GM12892 (cell line): Measurements from ENCODE around the gene MTSS2.

Source experiments
- POLR2A ChIP-seq: IDR thresholded peaks from 2 replicates; pipeline ENCODE4 v1.6.1; 2011; ENCODE audit warnings: low read depth, low read length, control low read depth
- POLR2AphosphoS5 ChIP-seq: IDR thresholded peaks from 2 replicates; pipeline ENCODE4 v1.6.1; 2011; ENCODE audit warnings: low read depth, low read length, control low read depth

GRCh38 chr16:70725024-70725911 lies 39.4 kb upstream of the MTSS2 start:
- TF ChIP-seq POLR2A = no peak
- TF ChIP-seq POLR2AphosphoS5 = no peak
